NCI-H2196 treated with DMSO at 0.1 percent for 48 hours (cell line): ENCODE measurements around the gene HDAC9.
A peak's percentile ranks its signal among the peaks of the same experiment; 100 is the strongest.

Source experiments
- DNase-seq: peaks from one replicate; lab custom pipeline; 2025; ENCODE audit not compliant: unreplicated experiment; lab: John Stamatoyannopoulos, UW

Gene HDAC9

DNA sequence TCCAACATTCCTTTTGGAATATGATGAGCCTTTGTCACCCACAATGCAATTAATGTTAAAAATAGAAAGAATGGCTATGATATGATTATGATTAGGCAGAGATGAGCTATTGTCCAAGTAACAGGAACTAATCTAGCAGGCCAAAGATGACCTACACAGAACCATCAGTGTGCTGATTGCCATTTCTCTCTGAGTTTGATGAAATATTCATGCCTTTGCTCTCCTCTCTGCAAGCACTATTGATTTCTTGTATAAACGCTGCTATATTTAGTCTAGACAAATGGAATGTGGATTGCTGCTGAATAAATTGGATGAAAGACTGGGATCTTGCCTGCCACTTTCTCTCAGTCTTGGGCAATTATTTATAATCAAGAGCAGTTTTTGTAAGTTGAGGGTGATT is 85.4 kb downstream of the HDAC9 start:
- no peak for DNase-seq

GRCh38 chr7:18583305-18583704 is 87.8 kb downstream of the HDAC9 start:
- no peak for DNase-seq

GRCh38 chr7:18590241-18590640 is 94.7 kb downstream of the HDAC9 start:
- no peak for DNase-seq

DNA sequence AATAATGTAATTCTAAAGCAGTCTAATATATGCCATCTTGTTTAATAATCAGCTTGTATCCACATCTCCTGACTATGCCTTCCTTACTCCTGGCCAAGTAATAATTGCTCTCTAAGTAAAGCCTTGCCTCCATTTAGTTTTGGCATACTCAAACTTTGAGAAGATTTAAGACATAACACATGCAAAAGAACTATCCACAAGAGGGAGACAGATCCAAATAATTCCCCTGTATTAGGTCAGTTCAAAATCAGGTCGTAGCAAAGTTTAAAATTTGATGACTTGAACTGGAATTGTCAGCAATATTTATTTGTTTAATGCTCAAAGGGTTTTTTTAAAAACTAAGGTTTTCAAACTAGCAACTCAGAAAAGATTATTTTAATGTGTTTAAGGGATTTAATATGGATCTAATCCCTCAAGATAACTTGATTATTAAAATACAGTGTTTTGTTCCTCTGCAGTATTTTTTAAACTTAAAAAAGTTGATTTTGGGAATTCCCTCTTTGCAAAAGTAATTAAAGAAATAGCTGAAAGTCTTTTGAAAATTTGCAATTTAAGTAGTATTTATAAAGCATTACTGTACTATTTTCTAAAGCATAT is 95.3 kb downstream of the HDAC9 start:
- peak; percentile 18 for DNase-seq

GRCh38 chr7:18593602-18594279 is 98.2 kb downstream of the HDAC9 start:
- no peak for DNase-seq

DNA sequence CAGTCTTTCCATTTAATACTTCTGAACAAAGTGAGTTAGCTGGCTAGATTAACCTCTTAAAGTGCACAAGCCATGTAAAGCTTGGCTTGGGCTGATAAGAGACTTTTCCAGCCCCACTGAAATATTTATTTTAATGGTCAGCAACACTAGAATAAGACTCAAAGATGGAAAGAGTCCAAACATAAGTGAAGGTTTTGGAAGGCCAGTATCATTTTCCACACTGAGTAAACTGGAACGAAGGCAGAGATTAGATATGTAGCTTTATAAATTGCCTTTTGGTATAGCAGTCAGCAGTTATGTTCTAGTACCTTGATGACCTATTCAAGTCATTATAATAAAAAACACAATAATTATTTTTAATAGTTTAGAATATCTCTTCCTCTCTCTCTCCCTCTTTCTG is 102.2 kb downstream of the HDAC9 start:
- no peak for DNase-seq

- no peak for DNase-seq
Measured at GRCh38 chr7:18607025-18607424, 111.5 kb downstream of the HDAC9 start.

GRCh38 chr7:18610331-18610948 is 114.9 kb downstream of the HDAC9 start:
- DNase-seq, result no peak

GRCh38 chr7:18614841-18615240 is 119.3 kb downstream of the HDAC9 start:
- DNase-seq, result no peak

- DNase-seq, result no peak
Measured at GRCh38 chr7:18619311-18619710, 123.8 kb downstream of the HDAC9 start.

GRCh38 chr7:18623389-18623788 is 127.8 kb downstream of the HDAC9 start:
- no peak for DNase-seq

DNA sequence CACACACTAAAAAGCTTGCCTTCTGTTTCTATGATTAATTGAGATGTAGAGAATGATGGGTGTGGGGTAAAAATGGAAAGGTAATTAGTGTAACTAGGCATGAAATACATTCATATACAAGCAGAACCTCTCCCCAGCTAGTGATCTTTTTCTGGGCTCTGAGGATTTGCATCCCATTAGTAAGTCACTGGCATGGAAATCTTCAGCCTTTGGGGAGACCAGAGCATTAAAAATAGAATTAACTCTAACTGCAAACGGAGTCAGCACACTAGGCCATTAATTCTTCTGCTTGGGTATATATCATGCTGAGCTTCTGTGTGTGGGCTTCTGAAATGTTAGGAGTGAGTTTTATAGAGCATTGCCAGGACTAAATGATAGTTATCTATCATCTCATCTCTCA is 128.9 kb downstream of the HDAC9 start:
- no peak for DNase-seq

DNA sequence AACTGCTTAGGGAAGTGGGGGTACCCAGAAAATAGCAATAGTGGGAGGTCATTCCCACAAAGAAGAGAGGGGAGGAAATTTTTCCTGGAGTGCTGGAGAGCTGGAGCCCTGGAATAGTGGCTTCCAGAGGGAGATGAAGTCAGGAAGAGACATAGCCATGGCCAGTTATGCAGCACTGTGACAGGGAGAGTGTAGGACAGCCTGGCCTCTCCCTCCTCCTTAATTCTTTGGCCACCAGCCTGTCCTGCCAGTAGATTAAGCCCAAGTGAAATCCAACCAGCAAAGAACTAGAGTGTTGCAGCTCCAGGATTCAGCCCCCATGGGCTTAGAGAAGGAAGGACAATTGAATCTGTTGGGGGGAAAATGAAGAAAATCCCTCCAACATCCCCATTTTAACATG is 130.5 kb downstream of the HDAC9 start:
- DNase-seq, result no peak

GRCh38 chr7:18626717-18627116 is 131.2 kb downstream of the HDAC9 start:
- DNase-seq, result no peak

GRCh38 chr7:18637516-18637915 is 142.0 kb downstream of the HDAC9 start:
- DNase-seq, result no peak

DNA sequence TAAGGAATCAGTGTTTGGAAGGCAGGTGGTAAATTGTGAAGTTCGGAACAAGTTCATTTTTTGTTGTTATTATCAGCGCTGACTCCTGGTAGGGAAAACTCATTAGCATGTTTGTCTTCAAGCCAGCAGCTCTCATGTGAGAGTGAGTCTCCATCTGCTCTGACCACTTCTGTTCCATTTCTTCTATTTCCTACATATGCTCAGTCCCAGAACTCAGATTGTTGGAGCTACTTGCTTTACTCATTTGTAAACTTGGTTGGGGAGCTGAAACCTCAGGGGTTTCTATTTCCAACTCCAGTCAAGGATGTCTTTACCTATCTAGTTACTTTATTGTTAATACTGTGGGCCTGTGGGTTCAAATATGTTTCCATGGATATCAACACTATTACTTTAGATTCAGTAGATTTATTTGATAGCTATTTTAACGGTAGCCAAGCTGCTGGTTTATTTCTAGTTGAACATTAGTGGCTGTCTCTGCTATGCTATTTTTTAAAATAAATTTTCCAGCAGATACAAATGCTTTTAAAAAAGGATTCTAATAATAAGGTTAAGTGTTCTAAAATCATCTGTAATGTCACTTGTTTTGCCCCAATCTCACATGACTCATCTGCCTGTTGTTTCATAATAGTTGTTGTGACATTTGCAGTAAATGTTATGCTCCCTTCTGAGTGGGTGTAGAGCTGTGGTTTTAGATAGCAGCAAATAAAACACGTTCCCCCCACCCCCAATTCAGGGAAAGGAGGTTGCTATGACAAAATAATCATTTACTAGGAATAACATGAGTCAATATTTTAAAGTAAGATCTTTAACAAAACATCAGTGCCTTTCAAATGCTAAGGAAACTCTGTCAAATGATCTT is 143.3 kb downstream of the HDAC9 start:
- DNase-seq, result no peak

DNA sequence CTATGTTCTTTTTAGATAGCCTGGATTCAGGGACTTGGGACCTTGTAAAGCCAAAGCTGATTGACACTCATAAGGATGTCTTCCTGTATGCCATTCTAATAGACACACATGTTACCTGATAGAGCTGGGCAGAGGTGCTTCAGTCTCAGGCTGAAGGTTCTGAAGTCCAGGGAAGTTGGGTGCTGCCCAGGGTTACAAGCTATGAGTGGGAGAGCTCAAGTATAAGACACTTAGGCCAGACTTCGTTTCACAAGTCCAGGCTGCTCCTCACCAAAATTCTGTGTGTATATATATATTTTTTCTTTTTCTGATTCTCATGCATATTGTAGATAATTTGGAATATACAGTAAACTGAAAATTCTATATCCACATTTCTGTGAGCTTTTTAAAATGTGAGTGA is 144.2 kb downstream of the HDAC9 start:
- DNase-seq, result no peak

GRCh38 chr7:18644981-18645380 is 149.4 kb downstream of the HDAC9 start:
- no peak for DNase-seq

- DNase-seq, result no peak
Measured at GRCh38 chr7:18647582-18647981, 152.0 kb downstream of the HDAC9 start.

- no peak for DNase-seq
Measured at GRCh38 chr7:18648849-18649758, 153.6 kb downstream of the HDAC9 start.
